Brain pericyte (primary cell): ENCODE data around the gene MAGEB4.
A peak's percentile ranks its signal among the peaks of the same experiment; 100 is the strongest.

Source experiments
- DNase-seq: peaks from one replicate; pipeline ENCODE4 v3.0.0-alpha.2; 2012; ENCODE audit warnings: low read depth, low spot score

MAGEB4 gene

GRCh38 chrX:30283456-30284200, 41.8 kb downstream of the MAGEB4 start:
- DNase-seq: peak; percentile 29
